HG02642 (cell line): ENCODE measurements around the gene FTHL17.

Experiments
- ATAC-seq: cut with Tn5 transposase; IDR thresholded peaks from one replicate; pipeline ENCODE4 v1.9.1; 2021; ENCODE audit warnings: mild to moderate bottlenecking; ENCODE audit not compliant: unreplicated experiment, poor library complexity

The FTHL17 gene

DNA sequence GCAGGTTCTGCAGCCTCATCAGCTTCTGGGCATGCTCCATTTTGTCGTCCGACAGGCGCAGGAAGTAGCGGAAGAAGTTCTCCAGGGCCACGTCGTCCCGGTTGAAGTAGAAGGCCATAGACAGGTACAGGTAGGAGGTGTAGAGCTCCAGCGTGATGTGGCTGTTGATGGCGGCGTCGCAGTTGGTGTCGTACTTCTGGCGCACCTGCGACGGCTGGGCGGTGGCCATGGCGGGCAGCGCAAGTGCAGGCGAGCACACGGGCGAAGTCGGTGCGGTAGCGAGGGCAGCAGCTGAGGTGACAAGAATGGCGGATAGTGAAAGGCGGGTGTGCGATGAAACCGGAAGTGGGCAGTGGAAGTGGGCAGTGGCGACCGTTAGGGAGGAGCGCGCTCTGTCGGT lies at the start of gene FTHL17:
Gene FTHL17, minus strand, starts transcription at position 317 of the 400 bp plus-strand sequence. Its CDS starts 88 bp downstream, at position 229.
- ATAC-seq: no peak

DNA sequence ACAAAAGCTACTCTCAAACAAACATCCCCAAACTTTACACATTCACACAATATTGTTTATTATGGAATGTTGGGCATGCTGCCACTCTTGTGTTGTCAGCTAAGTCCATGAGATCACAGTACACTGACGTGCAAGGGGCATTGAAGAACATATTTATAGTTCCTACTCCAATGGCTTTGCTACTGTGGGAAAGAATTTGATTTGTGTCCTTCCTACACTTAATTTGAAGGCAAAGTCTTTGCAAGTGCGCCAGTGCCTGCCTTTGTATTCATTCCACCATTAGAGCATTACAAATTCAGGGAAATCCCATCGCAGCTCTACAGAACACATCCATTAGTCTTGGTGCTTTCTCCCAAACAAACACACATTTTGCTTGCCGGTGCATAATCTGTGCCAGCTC lies 45.4 kb upstream of the FTHL17 start:
- ATAC-seq: no peak

DNA sequence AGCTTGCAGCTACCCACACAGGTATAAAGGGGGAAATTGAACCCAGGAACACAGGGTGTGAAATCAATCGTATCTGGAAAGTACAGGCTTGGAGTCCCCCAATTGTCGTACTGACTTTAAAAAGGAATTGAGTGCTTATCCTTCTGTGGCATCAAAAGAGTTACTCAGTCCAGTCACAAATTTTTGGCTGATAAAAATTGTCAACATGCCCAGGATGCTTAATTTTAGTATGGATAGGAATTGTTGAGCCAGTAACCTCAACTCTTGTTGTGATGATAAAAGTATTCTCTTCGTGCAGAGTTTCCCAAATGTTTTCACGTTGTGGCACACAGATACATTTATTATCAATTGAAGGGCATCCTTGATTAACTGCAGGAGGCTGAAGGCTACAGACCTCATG lies 43.6 kb upstream of the FTHL17 start:
- no peak for ATAC-seq

DNA sequence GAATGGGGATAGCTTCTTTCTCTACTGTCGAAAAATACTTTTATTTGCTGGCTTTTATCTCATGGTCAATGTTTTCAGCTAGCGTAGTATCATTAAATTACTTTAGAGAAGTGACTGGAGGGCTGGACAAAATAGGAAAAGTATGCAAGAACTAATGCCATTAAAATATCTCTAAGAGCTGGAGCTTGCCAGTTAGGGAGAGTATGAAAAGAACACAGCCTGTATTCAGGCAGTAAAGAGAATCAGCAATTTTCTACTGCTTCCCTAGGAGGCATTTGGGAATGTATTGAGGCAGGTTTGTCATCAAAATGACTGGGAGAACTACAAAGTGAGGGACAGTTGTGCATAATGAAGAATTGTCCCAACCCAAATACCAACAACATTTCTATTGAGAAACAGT lies 43.0 kb upstream of the FTHL17 start:
- no peak for ATAC-seq

DNA sequence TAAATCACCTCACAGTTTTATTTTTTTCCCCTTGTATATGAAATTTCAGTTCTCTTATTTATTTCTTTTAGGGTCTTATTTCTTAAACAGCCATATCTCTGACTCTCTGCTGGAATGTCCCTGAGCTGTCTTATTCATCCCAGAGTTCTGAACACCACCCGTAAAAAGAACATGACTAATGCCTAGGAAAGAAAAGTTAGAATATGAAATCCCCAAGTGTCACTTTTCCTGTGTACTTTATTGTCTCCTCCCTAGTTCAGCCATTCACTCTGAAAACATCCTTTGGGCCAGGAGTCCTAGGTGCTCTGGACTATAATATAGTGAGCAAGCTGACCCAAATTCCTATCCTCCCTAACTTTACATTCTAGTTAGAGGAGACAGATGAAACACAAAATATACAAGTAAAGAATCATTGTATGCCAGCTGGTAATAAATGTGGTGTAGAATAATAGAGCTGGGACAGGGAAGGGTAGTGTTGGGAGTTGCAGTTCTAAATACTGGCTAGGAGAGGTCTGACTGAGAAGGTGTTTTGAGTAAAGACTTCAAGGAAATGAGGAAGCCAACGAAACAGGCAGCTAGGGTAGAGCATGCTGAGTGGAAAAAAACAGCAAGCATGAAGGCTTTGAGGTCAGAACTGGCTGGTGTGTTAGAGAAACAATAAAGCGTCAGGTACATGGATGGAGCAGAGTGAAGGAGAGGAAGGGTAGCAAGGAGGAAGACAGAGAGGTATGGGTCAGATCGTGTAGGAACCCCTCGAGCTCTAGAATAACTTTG lies 40.6 kb upstream of the FTHL17 start:
- ATAC-seq: no peak

DNA sequence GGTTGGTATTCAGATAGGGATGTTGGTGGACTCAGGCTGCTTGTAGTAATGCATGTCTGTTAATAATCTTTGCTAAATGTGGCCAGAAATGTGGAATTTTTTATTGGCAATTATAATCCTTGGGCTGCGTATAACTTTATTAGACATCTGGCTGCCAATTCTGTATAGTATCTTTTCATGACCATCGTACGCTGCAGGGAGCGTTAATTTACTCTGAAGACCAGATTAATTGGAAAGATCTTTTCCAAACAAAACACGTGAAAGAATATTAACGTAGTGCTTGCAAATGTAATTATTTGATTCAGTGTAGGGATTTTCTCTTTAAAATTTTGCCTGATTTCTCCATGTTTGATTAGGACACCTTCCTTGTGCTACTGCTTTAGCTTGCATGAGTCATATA lies 38.8 kb upstream of the FTHL17 start:
- no peak for ATAC-seq

DNA sequence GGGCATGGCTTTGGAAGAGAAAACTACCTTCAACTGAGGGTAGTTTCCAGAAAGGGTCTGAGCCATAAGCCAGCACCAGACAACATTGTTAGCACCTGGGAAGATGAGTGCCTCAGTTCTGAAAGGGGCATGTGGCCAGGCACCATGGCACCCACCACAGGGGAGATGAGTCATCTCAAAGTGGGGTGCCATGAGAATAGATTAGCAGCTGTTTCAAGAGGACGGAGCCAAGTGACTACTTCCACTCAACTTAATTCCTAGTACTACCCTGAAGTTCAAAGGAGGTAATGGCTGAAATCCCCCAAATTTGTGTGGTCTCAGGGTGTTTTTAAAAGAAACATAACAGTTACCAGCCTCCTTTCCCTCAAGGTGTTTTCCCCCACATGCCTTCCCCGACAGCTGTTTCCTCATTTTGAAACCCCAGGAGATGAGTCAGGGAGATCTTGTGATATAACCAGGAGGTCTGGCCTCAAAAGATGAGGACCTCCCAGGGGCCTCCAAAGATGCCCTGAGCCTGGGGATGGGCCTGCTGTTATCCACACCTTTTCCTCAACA lies 27.8 kb upstream of the FTHL17 start:
- peak; percentile 86 for ATAC-seq

DNA sequence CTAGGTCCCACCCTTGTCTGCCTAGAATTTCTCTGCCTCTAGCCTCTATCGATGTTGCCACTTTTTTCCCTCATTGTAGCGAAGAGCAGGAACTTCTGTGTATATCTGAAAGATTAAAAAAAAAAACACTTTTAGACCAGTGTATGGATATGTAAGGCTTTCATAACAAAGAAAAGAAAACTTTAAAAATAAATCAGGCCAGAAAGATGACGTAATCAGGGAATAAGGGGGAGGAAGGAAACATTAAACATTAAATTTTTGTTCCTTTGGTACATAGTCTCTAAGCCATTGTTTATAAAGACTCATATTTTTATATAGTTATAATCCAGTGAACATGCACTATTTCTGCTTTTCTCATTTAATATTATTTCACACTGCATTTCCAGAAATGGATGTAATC lies 26.2 kb upstream of the FTHL17 start:
- ATAC-seq: no peak

DNA sequence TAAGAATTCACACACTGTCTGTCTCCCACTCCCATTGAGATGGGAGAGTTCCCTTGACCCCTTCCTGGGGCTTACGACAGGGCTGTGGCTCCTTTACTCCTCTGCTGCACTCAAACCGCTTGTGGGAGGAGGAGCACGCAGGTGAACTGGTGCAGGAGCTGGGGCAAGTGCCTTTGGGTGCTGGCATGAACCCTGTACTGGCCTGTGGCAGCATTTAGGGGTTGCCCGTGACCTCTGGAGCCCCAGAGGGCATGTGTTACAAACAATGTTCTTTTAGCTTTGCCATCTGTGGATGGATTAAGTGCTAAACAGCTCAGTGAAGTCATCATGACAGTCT lies 21.8 kb upstream of the FTHL17 start:
- ATAC-seq: no peak

DNA sequence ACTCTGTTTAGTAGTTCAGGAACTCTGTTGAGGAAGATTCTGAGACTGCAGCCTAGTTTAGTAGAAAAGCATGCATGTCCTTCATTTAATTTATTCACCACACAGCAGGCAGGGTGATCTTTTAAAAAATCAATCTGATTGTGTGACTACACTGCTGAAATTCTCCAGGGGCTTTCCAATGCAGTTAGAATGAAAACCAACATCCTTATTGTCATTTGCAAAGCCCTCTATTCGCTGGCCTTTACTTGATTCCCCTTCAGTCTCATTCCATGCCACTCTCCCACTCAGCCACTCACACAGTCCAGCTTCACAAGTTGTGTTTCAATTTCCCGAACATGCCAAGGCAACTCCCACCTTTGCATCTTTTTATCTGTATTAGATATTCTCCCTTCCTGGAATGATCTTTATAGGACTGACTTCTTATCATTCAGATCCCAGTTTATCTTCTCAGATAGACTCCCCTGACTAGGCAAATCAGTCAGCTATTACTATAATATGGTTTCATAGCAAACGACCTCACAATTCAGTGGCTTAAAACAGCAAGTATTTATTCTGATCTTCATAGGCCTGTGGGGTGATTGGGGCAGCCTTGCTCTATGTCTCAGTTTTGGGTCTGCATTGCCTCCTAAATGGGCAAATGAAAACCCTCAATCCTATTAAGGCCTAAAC lies 21.3 kb upstream of the FTHL17 start:
- ATAC-seq: peak; percentile 62

DNA sequence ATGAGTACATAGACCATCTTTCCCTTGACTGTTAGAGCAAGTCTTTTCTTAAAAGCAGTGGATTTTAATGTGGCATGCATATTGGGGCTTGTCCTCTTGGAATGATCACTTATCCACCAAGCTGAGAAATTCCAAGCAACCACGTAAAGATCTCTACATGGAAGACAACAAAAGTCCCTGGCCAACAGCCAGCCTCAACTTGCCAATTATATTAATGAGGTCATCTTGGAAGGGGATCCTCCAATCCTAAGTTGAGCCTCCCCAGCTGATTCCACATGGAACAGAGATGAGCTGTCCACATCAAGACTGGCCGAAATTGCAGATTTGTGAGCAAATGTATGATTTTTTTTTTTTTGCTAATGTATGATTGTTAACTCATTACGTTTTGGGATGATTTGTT lies 20.6 kb upstream of the FTHL17 start:
- ATAC-seq: no peak

DNA sequence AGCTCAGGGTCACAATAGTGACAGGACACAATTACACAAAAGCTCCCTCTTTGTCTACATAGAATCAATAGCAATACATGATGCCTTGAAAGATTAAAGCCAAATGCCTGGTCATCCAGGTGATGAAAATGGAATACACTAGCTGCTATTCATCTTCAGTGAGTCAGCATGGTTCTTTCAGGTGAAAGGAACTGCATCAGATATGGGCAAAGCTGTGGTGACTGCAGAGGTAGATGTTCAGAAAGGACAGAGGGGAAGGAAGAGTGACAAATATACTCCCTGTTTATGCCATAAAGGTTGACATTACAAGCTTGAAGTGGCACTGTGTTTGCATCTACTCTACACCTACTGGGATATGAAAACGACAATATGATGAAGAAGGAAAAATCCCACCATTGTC lies 20.0 kb upstream of the FTHL17 start:
- no peak for ATAC-seq

DNA sequence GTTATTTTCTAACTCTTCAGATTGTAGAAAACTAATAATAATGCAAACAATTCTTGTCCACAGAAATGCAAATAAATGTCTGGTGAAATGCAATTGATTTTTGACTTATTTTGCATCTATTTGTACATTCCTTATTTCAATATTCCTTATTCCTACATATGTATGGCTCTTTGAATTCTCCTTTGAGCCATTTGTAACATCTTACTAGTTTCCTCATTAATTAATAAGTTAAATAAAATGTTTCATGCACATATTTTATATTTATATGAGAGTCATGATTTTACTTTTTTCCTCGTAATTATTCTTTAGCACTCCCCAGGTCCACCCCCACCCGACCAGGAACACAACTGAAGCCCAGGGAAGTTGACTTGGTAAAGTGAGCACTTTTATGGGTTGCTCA lies 2.7 kb upstream of the FTHL17 start:
- no peak for ATAC-seq

DNA sequence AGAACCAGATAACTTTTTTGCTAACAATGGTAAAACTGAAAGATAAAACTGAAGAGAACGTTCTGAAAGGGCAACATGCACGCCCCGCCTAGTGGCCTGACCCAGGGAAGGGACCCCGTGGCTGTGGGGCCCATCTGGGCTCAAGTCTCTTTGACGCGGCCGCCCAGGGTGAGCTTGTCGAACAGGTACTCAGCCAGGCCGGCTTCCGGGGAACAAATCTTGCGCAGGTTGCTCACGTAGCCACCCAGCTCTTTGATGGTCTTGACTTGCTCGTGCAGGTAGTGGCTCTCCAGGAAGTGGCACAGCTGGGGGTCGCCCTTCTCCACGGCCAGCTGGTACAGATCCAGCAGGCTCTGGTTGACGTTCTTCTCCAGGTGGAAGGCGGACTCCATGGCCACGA lies 579 bp downstream of the FTHL17 start:
- no peak for ATAC-seq

DNA sequence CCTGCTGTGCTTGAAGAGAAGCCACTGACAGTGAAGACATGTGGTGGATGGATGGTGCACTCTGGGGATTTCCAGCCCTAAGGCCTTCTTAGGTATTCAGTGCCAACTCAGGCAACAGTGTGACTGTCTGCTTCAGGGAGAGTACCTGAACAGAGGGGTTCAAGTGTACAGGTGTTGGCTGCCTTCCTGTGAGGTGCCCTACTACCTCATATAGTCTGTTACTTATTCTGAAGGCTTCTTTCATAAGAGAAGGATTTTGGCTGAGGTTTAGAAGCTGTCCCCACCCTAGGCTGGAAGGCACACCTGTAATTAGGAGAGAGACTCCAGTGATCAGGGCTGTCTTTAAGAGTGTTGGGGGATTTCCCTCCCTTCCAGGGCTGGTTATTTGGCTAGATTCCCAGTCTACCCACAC lies 1.8 kb downstream of the FTHL17 start:
- ATAC-seq: peak; percentile 86

DNA sequence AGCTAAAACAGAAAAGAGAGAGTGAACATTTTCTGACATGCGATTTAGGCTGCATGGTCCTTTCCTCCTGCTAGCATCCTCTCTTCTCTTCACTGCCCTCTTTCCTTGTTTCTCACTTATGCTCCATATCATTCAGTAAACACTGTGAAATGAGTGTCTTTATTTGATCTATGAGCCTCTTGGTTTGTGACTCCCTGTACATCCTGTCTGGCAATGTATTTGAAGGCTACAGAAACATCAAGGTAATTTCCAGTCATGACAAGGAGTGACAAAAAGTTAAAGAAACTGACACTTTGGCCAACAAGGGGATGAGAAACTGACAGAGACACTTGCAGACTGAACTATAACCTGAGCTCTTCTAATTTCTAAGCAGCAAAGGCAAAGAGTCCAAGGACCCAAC lies 8.7 kb downstream of the FTHL17 start:
- ATAC-seq: no peak

DNA sequence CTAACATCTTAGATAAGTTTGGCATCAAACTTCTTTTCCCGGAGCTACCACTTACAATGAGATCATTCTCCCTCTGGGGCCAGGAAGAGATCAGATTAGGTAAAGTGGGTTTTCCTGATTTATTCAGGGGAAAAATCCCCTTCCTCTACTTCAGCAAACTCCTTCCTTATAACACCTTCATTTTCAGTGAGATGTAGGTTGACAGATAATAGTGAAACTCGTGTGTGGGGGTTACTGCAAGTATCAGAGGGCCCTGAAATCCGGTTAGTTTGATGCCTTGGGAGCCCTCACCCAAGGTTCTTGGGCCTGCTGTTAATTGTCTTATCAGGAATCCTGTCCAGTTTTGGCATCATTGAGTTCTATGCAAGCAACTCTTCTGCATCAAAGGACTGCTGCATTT lies 10.8 kb downstream of the FTHL17 start:
- ATAC-seq: peak; percentile 85

DNA sequence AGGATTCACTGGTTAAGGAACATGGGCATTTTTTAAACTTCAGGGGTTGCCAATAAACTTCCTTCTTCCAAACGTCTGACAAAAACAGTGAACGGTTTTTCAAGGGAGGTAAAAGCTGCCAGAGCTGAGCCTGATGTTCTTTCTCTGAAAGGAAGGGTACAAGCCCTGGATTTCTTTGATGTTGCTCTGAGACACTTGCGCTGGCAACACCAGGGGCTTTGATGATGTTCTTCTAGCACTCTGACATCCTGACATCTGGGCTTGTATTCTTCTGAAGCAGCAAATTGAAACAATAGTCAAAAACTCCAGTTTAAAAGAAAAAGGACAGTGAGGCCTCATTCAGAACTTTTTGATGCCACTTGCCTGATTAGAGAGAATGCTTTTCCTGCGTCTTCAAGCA lies 11.8 kb downstream of the FTHL17 start:
- ATAC-seq: no peak

DNA sequence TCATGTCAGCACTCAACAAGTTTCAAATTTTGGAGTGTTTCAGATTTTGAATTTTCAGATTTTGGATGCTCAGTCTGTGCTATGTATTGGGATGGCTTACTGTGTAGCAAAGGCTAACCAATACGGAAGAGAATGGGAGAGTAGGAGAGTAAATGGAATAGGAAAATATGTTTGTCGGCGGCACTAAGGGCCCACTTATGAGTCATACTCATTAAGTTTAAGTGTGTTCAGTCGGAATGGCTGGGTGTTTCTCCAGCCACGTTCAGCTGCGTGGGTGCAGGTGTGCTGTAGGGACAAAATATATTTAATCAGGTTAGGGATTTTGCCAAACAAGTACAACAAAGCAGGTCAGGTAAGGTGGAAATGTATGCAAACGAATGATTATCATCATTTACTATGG lies 13.6 kb downstream of the FTHL17 start:
- no peak for ATAC-seq

DNA sequence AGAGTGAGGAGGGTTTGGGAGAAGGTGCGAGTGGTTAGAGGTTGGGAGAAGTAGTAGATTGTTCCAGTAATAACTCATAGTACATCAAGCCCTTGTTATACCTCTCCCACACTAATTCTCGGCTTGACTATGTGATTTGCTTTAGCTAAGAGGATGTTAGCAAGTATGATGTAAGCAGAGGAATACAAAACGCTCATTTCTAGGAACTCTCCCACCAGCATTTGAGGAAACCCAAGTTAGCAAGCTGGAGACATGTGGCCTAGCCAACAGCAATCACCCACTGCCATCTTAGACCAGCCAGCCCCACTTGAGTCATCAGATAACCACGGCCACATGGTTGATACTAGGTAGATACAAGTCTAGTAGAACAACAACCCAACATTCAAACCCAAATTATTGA lies 14.2 kb downstream of the FTHL17 start:
- no peak for ATAC-seq

DNA sequence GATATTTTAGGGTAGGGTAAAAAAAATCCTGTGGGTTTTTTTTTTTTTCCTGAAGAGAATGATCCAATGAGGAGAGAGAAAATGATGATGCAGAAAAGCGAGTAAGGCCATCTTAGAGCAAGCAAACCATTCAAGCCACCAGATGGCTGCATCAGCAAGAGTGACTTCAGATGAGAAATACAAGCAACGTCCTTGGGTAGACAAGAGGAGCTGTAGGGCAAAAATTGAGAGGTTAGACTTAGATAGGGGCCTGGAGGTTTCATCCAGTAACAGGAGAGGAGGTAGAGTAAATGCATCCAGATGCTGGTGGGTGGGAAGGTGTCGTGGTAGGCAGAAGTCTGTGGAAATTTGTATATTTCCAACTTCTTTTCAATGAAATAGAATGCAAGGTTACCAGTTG lies 14.6 kb downstream of the FTHL17 start:
- no peak for ATAC-seq

DNA sequence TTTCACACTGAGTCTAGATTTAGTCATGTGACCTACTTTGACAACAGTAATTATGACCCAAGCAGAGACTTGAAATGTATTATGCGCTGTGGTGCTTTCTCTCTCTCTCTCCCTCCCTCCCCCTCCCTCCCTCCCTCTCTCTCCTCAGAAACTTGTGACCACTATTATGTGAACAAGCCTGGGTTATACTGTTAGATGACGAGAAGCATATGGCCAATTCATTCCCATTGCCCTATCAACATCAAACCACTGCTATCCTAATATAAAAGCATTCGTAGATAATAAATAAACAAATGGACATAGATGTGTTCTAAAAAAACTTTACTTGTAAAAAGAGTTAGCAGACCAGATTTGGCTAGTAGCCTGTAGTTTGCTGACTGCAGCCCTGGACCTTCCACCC lies 18.2 kb downstream of the FTHL17 start:
- ATAC-seq: no peak
